ENCODE measurements around the gene TRDMT1.

The TRDMT1 gene

DNA sequence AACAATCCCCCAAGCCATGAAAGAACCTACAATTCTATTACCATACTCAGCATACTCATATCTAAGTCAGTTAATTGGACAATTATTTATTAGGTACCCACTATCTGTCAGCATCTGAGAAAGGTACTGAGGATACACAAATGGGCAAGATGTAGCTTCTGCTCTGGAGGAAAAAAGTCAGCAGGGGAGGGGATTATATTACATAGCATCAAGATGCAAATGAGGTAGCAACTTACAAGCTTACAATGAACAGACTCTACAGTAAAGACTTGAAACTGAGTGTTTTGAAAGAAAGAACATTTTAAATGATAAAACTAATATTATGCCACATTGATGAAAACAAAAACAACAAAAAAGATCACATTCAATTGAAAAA, 61.1 kb downstream of the TRDMT1 start:
- Mint-ChIP-seq H3K36me3 (ENCODE audit: low read depth) (no peaks in the 10 kb centered on the region), H3K4me3 (no peak overlapping the region), H3K27me3 (peaks cover 4% of the 10 kb centered on the region), H3K9me3 (peaks cover 8% of the 10 kb centered on the region), H3K27ac (no peak overlapping the region), H3K4me1 (ENCODE audit: low read depth) (no peaks in the 10 kb centered on the region)
- intact Hi-C loops (cut with micrococcal nuclease), result no loop called here

DNA sequence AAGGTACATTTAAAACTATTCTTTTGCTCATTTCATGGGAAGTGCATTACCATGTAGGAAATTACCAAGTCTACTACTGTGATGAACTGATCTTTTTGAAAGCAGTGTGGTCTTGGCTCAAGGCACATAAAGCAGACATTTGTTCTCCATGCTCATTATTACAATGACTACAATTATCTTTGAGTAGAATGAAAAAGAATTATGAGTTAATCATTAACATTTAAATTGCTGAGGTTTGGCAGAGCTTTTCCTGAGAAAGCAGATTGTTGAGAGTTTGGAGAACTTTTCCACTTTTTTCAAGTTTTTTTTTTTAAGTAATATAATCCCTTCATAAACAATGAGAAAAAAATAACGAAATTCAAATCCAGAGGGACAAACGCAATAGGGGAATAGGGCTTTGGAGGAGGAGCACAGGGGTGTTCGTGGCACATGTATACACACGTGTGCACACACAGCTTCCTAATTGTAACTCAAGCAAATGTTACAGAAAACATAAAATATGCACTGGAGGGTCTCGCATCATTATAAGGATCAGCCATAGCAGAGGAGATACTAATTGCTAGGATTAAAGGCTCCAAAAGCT, 62.9 kb downstream of the TRDMT1 start:
- no peak overlapping the region for H3K4me3 Mint-ChIP-seq
- no peak overlapping the region for H3K27ac Mint-ChIP-seq
- peaks cover 8% of the 10 kb centered on the region for H3K9me3 Mint-ChIP-seq
- H3K4me1 Mint-ChIP-seq (ENCODE audit: low read depth), result peaks cover 8% of the 10 kb centered on the region
- intact Hi-C loops (cut with micrococcal nuclease), result no loop called here
- H3K27me3 Mint-ChIP-seq, result peaks cover 4% of the 10 kb centered on the region
- H3K36me3 Mint-ChIP-seq (ENCODE audit: low read depth), result no peaks in the 10 kb centered on the region

DNA sequence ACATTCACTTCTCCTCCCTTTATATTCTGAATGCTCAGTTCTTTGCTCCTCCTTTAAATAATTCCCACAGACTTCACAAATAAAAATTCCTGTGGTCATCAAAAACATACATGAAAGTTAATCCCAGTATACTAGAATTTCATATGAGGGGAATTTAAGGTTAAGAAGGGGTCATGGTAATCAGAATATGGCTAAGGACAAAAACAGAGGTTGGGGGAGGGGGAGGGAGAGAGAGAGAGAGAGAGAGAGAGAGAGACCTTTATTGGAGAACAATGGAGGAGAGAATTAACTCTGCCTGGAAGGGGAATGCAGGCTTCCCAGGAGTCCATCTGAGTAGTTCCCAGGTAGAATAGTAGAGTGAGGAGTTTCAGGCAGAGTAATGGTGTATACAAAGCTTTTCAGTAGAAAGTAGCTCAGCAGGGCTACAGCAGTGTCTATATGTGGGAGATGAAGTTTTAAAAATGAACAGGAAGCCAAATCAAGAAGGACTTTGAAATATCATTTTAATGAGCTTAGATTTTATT, 66.7 kb downstream of the TRDMT1 start:
- no peaks in the 10 kb centered on the region for H3K9me3 Mint-ChIP-seq
- H3K4me3 Mint-ChIP-seq, result no peak overlapping the region
- H3K36me3 Mint-ChIP-seq (ENCODE audit: low read depth), result no peaks in the 10 kb centered on the region
- H3K27me3 Mint-ChIP-seq, result peaks cover 4% of the 10 kb centered on the region
- intact Hi-C loops (cut with micrococcal nuclease), result no loop called here
- peak overlapping the region; percentile 37 for H3K27ac Mint-ChIP-seq
- peaks cover 17% of the 10 kb centered on the region for H3K4me1 Mint-ChIP-seq (ENCODE audit: low read depth)

DNA sequence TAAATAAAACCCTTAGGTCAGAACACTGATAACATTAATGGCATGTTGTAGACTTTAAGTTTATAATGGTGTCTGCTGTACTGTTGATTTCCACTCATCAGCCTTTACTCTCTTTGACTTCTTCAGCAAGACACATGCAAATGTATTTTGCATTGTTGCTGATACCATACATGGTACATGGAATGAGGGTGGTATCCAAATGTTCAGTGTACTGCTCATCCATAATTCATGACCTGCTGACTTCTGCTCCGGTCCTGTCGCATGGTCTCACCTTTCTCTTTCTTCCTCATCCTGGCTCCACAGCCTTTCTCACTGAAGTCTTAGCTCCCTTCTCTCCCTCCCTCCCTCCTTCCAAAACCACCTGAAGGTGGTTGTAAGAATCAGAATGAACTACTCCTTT, 67.2 kb downstream of the TRDMT1 start:
- H3K27me3 Mint-ChIP-seq, result peaks cover 2% of the 10 kb centered on the region
- no peaks in the 10 kb centered on the region for H3K9me3 Mint-ChIP-seq
- H3K4me1 Mint-ChIP-seq (ENCODE audit: low read depth), result peaks cover 17% of the 10 kb centered on the region
- H3K36me3 Mint-ChIP-seq (ENCODE audit: low read depth), result no peaks in the 10 kb centered on the region
- no peak overlapping the region for H3K4me3 Mint-ChIP-seq
- intact Hi-C loops (cut with micrococcal nuclease), result no loop called here
- peak overlapping the region; percentile 37 for H3K27ac Mint-ChIP-seq

DNA sequence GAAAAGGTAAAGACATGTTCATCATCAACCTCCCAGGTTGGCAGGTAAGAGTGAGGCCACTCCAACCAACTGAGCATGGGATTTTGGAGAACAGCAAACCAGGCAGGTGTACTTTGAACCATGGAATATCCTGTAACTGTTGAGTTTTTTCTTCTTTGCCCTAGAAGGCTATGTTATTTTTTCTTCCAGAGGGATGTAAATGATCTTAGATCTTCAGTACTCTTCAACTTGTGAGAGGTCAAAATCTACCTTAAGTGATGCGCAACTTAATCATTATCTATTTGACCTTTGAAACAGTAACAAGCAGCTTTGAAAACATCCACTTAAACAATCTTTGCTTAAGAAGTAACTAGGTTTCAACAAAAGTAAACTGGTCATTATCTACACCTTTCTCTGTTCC, 71.7 kb downstream of the TRDMT1 start, which contains the start of gene CUBN:
Gene CUBN (minus strand): TSS at position 71 of the 400 bp plus-strand sequence. CDS start 46 bp downstream, at position 25.
- no peaks in the 10 kb centered on the region for H3K36me3 Mint-ChIP-seq (ENCODE audit: low read depth)
- intact Hi-C loops (cut with micrococcal nuclease), result loop anchor here (5.0 kb wide), 2 partner anchors 37 to 73 kb away; partner anchors contain the start of gene TRDMT1
- H3K4me1 Mint-ChIP-seq (ENCODE audit: low read depth), result peaks cover 36% of the 10 kb centered on the region
- peak within 1 kb of the TSS; percentile 61 for H3K27ac Mint-ChIP-seq
- H3K27me3 Mint-ChIP-seq, result no peaks in the 10 kb centered on the region
- H3K9me3 Mint-ChIP-seq, result no peaks in the 10 kb centered on the region
- no peak within 1 kb of the TSS for H3K4me3 Mint-ChIP-seq

DNA sequence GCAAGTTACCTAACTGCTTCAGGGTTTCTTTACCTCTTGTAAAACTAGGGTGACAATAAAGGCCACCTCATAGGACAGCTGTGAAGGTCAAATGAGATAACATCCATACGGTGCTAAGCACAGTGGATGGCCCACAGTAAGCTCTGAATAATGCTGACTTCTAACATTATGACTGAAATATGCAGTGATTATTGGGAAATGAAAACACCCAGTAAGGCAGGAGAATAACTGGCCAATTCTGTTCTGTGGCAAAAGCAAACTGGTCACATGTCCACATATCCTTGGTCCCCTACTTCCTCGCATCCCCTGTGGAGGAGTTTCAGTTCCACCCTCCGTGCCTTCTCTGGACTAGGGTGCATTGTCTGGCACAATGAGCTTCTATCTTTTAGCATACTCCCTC, 73.2 kb downstream of the TRDMT1 start:
- intact Hi-C loops (cut with micrococcal nuclease), result loop anchor here (5.0 kb wide), 2 partner anchors 36 to 74 kb away; partner anchors contain the start of gene TRDMT1
- H3K9me3 Mint-ChIP-seq, result no peaks in the 10 kb centered on the region
- peaks cover 31% of the 10 kb centered on the region for H3K4me1 Mint-ChIP-seq (ENCODE audit: low read depth)
- no peaks in the 10 kb centered on the region for H3K36me3 Mint-ChIP-seq (ENCODE audit: low read depth)
- no peaks in the 10 kb centered on the region for H3K27me3 Mint-ChIP-seq
- no peak overlapping the region for H3K4me3 Mint-ChIP-seq
- H3K27ac Mint-ChIP-seq, result peak overlapping the region; percentile 61

DNA sequence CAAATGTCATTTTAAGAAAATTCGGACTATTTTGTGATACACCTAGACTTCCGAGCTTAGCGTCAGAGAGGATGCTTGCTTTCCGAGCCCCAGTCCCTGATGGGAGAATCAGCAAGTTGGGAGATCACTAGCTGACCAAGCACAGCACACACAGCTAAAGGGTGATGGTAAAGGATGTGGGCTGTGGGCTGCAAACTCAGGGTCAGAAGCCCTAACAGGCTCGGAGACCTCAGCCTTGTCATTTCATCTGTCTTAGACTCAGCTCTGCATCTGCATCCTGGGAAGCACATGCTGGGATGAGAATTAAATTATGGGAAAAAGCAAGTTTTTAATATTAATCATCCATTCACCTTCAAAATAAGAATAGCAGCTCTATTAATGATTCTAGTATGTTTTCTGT, 75.1 kb downstream of the TRDMT1 start:
- Mint-ChIP-seq H3K9me3 (no peaks in the 10 kb centered on the region), H3K4me3 (no peak overlapping the region), H3K36me3 (ENCODE audit: low read depth) (no peaks in the 10 kb centered on the region), H3K4me1 (ENCODE audit: low read depth) (peaks cover 22% of the 10 kb centered on the region), H3K27ac (peak overlapping the region; percentile 61), H3K27me3 (no peaks in the 10 kb centered on the region)
- intact Hi-C loops (cut with micrococcal nuclease), result loop anchor here (5.0 kb wide), 2 partner anchors 34 to 76 kb away; partner anchors contain the start of gene TRDMT1

DNA sequence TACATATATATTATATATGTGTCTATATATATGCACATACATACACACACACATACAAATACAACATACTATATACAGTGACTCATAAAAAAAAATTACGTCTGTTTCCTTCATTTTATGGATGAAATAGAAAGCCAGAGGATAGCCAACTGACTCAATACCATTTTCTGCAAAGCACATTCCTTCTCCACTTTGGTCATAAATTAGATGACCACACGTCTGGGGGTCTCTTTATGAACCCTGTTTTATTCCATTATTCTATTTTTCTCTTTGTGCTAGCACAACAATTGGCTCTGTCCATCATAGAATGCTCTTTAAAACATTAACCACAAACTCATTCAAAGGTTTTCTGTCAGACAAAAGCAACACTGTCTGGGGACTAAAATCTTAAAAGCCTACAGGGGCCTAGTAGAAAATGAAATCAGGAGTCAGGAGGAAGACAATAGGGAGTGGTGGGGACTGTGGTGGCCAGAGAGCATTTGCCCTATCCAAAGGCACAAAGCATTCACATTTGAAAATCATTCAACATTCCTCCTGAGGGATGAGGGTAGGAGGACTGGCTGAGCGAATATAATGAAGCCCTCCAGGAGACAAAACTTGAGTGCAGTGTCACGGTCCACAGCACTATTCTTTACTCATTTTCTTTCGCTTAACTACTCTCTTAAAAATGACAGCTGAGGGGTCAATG, 76.1 kb downstream of the TRDMT1 start:
- intact Hi-C loops (cut with micrococcal nuclease), result loop anchor here (5.0 kb wide), 2 partner anchors 33 to 77 kb away; partner anchors contain the start of gene TRDMT1
- no peaks in the 10 kb centered on the region for H3K9me3 Mint-ChIP-seq
- no peak overlapping the region for H3K27ac Mint-ChIP-seq
- no peaks in the 10 kb centered on the region for H3K27me3 Mint-ChIP-seq
- H3K4me1 Mint-ChIP-seq (ENCODE audit: low read depth), result peaks cover 22% of the 10 kb centered on the region
- H3K4me3 Mint-ChIP-seq, result no peak overlapping the region
- H3K36me3 Mint-ChIP-seq (ENCODE audit: low read depth), result no peaks in the 10 kb centered on the region

DNA sequence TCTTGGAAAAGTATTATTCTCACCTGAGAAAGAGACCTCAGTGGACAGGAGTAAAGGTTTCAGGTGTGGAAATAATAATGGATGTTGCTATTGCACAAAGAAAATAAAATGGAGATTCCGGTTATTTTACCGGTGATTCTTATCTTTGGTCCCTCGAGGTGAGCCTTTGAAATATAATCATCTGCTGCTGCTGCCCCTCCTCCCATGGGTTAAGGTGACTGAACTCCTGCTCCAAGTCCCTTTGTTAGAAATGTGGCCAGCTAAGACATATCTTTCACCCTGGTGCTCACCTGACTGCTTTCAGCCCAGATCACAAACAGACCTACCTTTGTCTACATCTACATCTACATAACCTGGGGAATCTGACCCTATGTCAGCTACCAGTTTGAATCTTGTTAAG, 77.5 kb downstream of the TRDMT1 start:
- Mint-ChIP-seq H3K4me1 (ENCODE audit: low read depth) (peaks cover 22% of the 10 kb centered on the region), H3K27ac (no peak overlapping the region), H3K36me3 (ENCODE audit: low read depth) (no peaks in the 10 kb centered on the region), H3K27me3 (peaks cover 1% of the 10 kb centered on the region), H3K9me3 (no peaks in the 10 kb centered on the region), H3K4me3 (no peak overlapping the region)
- intact Hi-C loops (cut with micrococcal nuclease), result no loop called here

DNA sequence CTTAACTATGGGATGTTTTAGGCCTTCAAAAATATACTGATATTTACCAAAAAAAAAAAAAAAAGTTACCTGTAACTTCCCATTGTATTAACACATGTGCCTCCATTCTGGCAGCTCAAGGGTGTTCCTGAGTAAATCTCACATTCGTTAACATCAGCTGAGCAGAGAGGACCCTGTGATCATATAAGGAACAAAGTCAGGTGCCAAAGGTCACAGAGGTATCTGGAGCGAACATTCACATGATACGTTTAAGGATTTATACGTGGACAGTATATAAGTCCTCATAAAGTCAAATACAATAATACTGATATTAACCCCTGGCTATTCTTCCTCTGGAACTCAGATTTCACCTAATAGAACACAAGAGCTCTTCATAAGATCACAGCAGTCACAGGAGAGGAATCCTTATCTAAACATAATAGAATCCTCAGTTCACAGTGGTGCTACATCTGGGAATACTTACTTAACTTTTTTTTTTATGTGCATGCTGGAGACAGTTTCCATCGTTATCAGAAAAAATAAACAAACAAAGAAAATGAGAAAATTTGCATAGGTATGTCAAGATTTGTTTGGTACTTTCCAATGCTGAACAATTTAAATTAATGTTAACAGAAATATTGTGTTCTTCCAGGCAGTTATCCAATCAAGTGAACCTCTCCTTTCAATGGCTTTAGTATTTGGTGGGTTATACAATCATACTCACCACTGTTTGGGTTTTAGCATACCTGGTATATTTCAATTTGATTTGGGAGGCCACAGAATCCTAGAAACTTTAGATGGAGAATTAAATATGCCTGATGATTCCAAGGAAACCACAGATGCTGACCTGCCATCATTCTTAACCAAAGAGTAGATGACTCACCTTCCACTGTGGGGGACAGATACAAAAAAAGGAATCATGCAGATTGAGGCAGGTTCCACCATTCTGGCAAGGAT, 78.5 kb downstream of the TRDMT1 start:
- Mint-ChIP-seq H3K27me3 (peaks cover 1% of the 10 kb centered on the region), H3K36me3 (ENCODE audit: low read depth) (no peaks in the 10 kb centered on the region), H3K4me1 (ENCODE audit: low read depth) (peaks cover 16% of the 10 kb centered on the region), H3K4me3 (no peak overlapping the region), H3K9me3 (no peaks in the 10 kb centered on the region), H3K27ac (no peak overlapping the region)
- intact Hi-C loops (cut with micrococcal nuclease), result no loop called here

DNA sequence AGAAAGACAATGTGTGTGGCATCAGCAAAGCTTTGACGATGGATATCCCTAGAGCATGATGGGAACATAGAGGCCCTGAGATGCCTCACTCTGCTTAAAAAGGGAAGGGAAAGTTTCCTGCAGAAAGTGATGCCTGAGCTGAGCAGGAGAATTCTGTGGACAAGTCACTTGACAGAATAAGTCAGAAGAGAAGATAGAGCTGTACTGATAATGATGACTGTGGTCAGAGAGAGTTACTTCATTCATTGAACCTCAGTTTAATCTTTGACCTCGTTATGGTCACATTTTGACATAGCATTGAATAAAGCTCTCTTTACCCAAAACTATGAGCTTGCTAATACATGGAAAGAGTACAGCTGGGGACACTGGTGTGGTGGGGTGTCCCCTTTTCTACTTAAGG, 79.4 kb downstream of the TRDMT1 start:
- Mint-ChIP-seq H3K27ac (no peak overlapping the region), H3K4me1 (ENCODE audit: low read depth) (peaks cover 10% of the 10 kb centered on the region), H3K36me3 (ENCODE audit: low read depth) (no peaks in the 10 kb centered on the region), H3K9me3 (no peaks in the 10 kb centered on the region), H3K4me3 (no peak overlapping the region), H3K27me3 (peaks cover 1% of the 10 kb centered on the region)
- intact Hi-C loops (cut with micrococcal nuclease), result no loop called here

DNA sequence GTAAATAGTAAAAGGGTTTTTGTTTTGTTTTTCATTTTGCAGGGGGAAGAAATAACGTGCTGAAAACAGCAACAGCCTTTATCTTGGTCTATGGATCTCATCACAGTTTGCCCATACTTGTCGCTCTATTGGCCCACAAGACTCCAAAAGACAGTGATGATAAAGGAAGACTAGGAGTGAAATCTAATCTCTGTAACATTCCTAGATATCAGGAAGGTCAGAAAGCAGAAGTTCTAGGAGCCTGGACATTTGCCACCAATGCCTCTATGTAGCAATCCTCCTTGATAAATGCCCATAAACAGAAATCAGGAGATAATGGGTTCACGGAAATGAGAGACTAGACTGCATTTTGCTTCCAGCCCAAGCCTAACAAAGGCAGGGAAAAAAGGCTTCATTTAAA, 80.8 kb downstream of the TRDMT1 start:
- Mint-ChIP-seq H3K9me3 (no peaks in the 10 kb centered on the region), H3K27ac (no peak overlapping the region), H3K27me3 (peaks cover 1% of the 10 kb centered on the region), H3K36me3 (ENCODE audit: low read depth) (no peaks in the 10 kb centered on the region), H3K4me1 (ENCODE audit: low read depth) (no peaks in the 10 kb centered on the region), H3K4me3 (no peak overlapping the region)
- intact Hi-C loops (cut with micrococcal nuclease), result no loop called here

DNA sequence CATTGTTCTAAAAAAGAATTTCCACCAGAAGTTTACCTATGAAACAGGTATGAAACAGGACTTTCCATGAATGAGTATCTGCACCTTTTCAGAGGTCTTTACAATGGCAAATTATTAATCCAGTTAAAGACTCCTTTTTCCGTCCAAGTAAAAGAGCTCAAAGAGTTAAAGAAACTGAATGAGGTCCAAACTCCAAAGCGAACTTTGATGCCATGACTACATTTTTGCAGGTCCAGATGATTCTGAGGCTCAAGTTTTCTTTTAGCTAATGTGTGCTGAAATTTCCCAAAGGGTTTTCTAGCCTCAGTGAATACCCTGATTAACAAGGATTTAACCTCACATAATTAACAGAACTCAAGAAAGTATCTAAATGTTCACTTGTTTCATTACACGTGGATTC, 81.6 kb downstream of the TRDMT1 start:
- H3K4me1 Mint-ChIP-seq (ENCODE audit: low read depth), result no peaks in the 10 kb centered on the region
- no peak overlapping the region for H3K4me3 Mint-ChIP-seq
- H3K27me3 Mint-ChIP-seq, result peaks cover 1% of the 10 kb centered on the region
- intact Hi-C loops (cut with micrococcal nuclease), result no loop called here
- no peak overlapping the region for H3K27ac Mint-ChIP-seq
- H3K9me3 Mint-ChIP-seq, result no peaks in the 10 kb centered on the region
- no peaks in the 10 kb centered on the region for H3K36me3 Mint-ChIP-seq (ENCODE audit: low read depth)

DNA sequence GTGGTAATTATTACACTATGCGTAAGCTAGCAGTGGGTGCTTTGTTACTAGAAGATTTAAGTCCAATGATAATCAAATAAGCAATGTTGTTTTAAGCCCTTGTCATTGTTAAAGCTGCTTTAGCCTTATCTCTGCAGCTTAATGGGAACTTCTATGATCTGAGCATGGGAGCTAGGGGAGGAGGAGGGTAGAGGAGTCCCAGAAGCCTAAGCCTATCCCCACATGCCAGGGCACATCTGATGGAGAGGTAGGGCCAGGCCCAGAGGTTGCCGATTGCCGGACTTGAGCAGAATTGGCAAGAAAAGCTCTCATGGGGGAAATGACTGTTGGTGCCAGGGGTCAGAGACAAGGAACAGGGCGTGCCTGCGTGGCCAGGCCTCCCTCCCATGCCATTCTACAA, 85.3 kb downstream of the TRDMT1 start:
- H3K4me1 Mint-ChIP-seq (ENCODE audit: low read depth), result peaks cover 5% of the 10 kb centered on the region
- no peaks in the 10 kb centered on the region for H3K9me3 Mint-ChIP-seq
- H3K27me3 Mint-ChIP-seq, result peaks cover 1% of the 10 kb centered on the region
- no peak overlapping the region for H3K4me3 Mint-ChIP-seq
- H3K36me3 Mint-ChIP-seq (ENCODE audit: low read depth), result no peaks in the 10 kb centered on the region
- intact Hi-C loops (cut with micrococcal nuclease), result no loop called here
- H3K27ac Mint-ChIP-seq, result no peak overlapping the region
